Urothelium cell line (cell line): ENCODE results near the gene IFT20.

Source experiments
- DNase-seq: peaks from one replicate; pipeline ENCODE4 v3.0.0; 2011; ENCODE audit warnings: low spot score, mixed read lengths
- FAIRE-seq: peaks from 2 replicates; lab custom pipeline; 2011; peaks lifted over from hg19 to GRCh38; lab: Jason Lieb, UNC

IFT20 gene

DNA sequence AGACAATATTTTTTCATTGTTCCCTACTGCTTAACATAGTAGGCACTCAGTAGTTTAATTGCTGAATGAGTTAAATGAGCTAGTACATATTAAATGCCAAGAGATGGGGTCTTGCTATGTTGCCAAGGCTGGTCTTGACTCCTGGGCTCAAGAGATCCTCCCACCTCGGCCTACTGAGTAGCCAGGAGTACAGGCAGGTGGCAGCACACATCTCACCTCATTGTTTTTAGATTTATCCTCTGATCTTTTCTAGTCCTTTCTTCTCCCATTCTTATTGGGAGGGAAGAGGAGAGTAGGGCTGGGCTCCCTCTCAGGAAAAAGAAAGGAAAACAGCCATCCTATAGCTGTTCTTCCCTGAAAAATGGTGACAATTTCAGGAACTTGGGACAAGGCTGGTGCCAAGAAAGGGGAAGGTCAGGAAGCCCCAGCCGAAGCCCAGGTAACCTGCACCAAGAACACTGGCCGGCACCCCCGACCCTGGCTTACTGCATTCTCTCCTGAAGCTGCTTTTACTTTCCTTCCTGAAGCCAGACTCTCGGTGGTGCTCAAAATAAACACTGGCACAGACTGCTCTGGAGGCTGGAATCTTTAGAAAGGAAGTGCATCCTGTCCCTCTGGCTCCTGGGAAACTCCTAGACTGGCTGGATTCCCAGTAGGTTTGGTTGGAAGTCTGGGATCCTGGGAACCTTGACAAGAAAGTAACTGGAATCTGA is 2.9 kb upstream of the IFT20 start:
- DNase-seq (no peak), FAIRE-seq (no peak)

- DNase-seq (peak; percentile 67), FAIRE-seq (peak; percentile 46)
These were observed 943 bp upstream of the IFT20 start for GRCh38 chr17:28335959-28336871.

DNA sequence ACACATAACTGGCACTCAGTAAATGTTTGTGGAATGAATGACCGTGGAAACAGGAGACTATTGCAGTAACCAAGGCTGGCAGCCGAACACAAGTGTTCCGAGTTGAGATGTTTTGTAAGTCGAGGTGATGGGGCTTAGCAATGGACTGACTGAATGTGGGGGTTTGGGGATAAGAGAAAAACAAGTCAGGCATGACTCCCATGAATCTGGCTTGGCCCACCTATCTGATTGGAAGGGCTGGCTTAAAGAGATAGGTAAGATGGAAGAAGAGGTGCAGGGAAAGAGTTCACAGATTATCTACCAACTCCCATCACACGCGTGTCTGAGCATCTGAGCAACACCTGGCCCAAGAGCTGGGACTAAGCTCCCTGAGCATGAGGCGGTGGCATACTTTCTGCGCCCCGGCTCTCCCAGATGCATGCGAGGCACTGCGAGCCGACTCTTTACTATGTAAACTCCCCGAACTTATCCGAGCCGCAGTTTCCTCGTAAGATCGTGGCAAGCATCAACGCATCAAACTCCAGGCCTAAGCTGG is 539 bp downstream of the IFT20 start:
- FAIRE-seq: no peak
- DNase-seq: peak; percentile 29

DNA sequence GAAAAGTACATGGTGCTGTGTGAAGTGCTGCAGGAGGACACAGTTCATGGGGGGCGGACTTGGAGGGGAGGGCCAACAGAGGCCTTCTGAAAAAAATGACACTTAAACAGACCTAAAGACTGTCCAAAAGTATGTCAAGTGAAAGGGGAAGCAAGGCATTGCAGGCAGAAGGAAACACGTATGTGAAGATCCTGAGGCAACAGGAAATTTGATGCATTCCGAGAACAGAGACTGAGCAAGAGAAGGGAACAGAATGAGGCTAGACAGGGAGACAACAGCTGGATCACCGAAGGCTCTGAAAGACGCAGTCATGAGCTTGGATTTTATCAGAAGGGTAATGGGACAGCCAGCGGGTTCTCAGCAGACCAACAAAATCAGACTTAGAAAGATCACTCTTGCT is 1.1 kb downstream of the IFT20 start:
- DNase-seq: no peak
- FAIRE-seq: no peak

DNA sequence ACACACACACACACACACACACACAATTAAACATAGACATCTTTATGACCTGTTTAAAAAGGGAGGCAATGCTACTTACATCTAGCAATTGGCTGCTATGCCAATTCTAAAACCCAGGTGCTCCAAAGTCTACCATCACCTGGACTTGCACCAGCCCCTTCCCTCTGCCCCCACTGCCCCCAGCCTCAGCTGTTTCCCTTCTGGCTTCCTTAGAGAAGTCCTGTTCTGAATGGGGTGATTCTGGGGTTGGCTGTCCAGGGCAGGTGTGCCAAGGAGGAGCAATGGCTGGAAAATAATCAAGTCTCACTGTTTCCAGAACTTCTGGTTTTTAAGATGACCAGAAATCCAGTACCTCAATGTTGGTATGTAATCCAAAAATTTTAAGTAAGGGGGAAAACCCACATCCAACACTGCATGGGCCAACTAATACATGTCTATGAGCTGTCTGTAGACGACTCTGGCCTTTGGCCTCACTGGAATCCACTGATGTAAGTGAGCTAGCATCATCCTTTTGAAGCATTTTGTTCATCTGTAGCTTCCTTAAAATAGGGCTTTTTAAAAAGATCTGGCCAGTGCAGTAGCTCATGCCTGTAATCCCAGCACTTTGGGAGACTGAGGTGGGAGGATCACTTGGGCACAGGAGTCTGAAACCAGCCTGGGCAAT is 2.1 kb downstream of the IFT20 start:
- DNase-seq: no peak
- no peak for FAIRE-seq

- no peak for DNase-seq
- no peak for FAIRE-seq
These were observed 3.3 kb downstream of the IFT20 start for GRCh38 chr17:28331891-28332420.

DNA sequence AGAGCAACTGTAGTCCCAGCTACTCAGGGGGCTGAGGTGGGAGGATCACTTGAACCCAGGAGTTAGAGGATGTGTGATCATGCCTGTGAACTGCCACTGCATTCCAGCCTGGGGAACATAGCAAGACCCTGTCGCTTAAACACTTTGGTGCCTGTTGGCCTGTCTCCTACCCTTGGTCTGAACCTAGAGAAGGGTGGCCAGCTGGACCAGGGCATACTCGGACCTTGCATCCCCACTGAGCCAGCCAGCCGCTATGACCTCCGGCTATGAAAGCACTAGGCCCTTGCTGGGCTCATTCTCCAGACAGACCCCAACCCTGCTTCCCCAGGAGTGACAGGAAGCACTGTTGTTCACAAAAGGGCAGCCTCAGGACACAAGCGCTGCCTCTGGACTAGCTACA is 4.6 kb downstream of the IFT20 start:
- FAIRE-seq (no peak), DNase-seq (no peak)

- DNase-seq: no peak
- no peak for FAIRE-seq
These were observed 6.9 kb downstream of the IFT20 start for GRCh38 chr17:28328325-28328724.

GRCh38 chr17:28327709-28328108 is 7.6 kb downstream of the IFT20 start:
- DNase-seq (no peak), FAIRE-seq (no peak)

DNA sequence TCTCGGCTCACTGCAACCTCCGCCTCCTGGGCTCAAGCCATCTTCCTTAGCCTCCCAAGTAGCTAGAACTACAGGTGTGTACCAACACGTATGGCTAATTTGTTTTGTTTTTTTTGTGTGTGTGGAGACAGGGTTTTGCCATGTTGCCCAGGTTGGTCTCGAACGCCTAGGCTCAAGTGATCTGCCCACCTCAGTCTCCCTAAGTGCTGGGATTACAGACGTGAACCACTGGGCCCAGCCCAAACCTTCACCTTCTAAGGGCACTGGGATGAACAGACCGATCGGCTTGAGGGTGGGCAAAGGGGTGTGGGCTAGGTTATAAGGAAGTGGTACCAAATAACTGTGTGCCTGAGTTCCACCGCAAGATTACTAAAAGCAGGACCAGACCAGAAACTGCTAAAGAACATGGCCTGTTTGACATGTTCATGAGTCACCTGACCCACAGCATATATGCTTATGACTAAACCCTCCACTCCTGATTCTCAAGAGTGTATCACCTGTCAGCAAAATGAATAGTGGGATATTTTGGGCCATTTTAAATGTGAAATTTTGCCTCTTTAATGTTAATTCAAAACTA is 8.2 kb downstream of the IFT20 start:
- DNase-seq (no peak), FAIRE-seq (no peak)

GRCh38 chr17:28326114-28326513 is 9.2 kb downstream of the IFT20 start:
- DNase-seq (no peak), FAIRE-seq (no peak)

- FAIRE-seq: no peak
- no peak for DNase-seq
These were observed 10.1 kb downstream of the IFT20 start for GRCh38 chr17:28325211-28325610.

DNA sequence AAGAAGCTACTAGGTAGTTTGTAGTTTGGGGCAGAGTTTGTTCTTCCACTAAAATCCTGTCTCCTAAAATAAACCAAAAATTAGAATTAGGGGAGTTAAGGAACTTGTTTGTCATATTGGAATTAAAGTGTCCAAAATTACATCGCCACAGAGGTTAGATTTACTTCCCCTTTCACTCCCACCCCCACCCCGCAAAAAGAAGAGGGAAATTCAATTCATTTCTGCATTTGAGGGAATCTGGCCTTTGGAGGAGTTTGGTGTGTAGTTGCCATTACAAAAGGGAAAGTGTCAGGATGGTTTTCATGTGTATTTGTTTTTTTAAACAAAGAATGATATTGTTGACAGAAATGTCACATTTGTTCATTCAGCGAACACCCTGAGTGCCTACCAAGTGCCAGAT is 10.5 kb downstream of the IFT20 start:
- DNase-seq: no peak
- no peak for FAIRE-seq

GRCh38 chr17:28324267-28324745 is 11.0 kb downstream of the IFT20 start:
- DNase-seq (no peak), FAIRE-seq (no peak)

DNA sequence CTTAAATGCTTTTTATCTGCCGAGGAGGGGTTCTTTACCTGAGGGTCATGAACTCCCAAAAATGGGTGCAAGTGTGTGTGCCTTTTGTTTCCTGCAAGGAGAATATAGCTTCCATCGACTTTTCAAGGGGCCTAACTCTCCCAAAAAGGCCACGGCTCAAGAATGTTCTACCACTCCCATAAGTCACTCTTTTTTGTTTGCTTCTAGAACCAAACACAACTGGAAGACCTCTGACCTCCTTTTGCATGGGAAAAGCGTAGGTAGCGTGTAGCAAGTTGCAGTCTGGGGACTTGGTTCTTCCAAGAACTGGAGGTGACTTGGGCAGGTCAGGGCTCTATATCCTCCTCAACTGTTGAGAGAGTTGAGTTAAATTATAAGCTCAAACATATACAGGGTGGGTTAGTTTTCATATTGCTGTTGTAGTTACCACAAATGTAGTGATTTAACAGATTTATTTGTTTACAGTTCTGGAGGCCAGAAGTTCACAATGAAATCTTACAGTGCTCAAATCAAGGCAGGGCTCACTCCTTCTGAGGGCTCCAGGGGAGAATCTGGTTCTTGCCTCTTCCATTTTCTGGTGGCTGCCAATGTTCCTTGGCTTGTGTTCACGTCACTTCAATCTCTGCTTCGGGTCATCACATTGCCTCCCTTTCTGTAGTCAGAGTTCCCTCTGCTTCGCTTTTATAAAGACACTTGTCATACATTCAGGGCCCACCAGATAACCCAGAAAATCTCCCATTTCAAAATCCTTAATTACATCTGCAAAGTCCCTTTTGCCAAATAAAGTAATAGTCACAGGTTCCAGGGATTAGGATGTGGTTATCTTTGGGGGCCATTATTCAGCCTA is 14.8 kb downstream of the IFT20 start:
- DNase-seq: no peak
- FAIRE-seq: no peak

- DNase-seq: no peak
- no peak for FAIRE-seq
These were observed 15.7 kb downstream of the IFT20 start for GRCh38 chr17:28319598-28319935.

GRCh38 chr17:28318759-28319597 is 16.3 kb downstream of the IFT20 start, which contains the start of gene TMEM97:
Gene TMEM97 (plus strand): TSS chr17:28319200. CDS start chr17:28319240, 40 bp downstream.
- peak; percentile 94 for FAIRE-seq
- DNase-seq: peak; percentile 98

DNA sequence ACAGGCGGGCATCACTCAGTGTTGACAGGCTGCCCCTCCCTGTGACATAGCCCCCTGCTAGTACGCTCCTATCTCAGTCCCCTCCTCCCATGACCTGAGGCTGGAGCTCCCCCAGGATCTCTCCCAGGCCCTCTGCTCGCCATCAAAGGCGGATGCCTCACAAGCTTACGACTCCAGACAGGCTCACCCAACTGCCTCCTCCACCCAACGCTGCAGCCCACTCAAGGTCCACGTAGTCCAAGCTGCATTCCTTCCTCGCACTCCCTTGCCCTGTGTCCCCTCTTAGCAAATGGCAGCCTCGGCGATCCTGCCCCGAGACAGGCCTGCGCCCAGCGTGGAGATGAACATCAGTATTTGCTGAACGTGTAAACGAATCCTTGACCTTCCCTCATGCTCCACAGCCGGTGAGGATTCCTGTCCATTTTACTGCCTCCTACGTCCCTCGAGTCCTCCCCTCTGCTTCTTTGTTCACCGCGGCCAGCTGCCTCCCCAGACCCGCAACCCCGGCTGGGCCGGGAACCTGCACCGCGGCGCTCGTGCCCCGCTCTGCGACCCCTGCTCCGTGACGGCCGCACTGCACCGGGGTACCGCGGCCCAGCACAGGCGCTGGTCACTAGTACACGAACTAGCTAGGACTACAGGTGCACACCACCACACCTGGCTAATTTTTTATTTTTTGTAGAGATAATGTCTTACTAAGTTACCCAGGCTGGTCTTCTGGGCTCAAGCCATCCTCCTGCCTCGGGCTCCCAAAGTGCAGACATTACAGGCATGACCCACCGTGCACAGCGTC is 17.1 kb downstream of the IFT20 start:
- DNase-seq (no peak), FAIRE-seq (no peak)
